Peyer's patch (tissue), 4 donors: ENCODE data around the gene MED15.

Experiments
- CTCF ChIP-seq, 6 experiments: fragments of 450-650 bp in 4 of 6; fragments of 200-600 bp in 2 of 6; sonication (generic) in 1 of 6; IDR thresholded peaks; one replicate each; pipeline ENCODE4 v1.5.1; 2017 to 2019; ENCODE audit warnings: antibody characterized with exemption in 6 of 6, mild to moderate bottlenecking in 3 of 6, moderate library complexity in 1 of 6
- POLR2A ChIP-seq, 2 donors: fragments of 450-650 bp; IDR thresholded peaks; one replicate each; pipeline ENCODE4 v1.5.1; 2017; ENCODE audit warnings: antibody characterized with exemption in 2 of 2, mild to moderate bottlenecking in 2 of 2, moderate library complexity in 2 of 2

GRCh38 chr22:20580611-20581502 lies 73.4 kb downstream of the MED15 start:
- TF ChIP-seq CTCF (IDR thresholded peaks at IDR 0.05) (no peak), POLR2A (IDR thresholded peaks at IDR 0.05) (no peak)
